Stimulated activated effector memory CD8-positive, alpha-beta T cell treated with anti-CD3 and anti-CD28 coated beads, Interleukin-12 subunit alpha, Interleukin-12 subunit beta, amount 100 ng/mL, for 72 hours (primary cell): ENCODE results near the gene RBM11.
"Not testable (repeated sequence)": the region's sequence is repeated elsewhere in the genome, so short reads cannot be mapped to it uniquely, and the experiment has no call there.

Source experiments
- ATAC-seq: fragments of 150-1000 bp; cut with Tn5 transposase; 2 replicates; pipeline ENCODE4 v1.10.0; 2021
- DNase-seq, 2 donors: peaks; one replicate each; pipeline ENCODE4 v3.0.0; 2021 to 2022; ENCODE audit warnings: low spot score in 2 of 2
- H3K27ac Mint-ChIP-seq: one replicate; pipeline ENCODE4 v1.8.0; 2022; ENCODE audit warnings: mild to moderate bottlenecking, mixed read lengths
- H3K36me3 Mint-ChIP-seq: one replicate; pipeline ENCODE4 v1.8.0; 2022; ENCODE audit warnings: mild to moderate bottlenecking, mixed read lengths
- H3K4me1 Mint-ChIP-seq: one replicate; pipeline ENCODE4 v1.8.0; 2022; ENCODE audit warnings: mixed read lengths
- H3K4me3 Mint-ChIP-seq: one replicate; pipeline ENCODE4 v1.8.0; 2022; ENCODE audit warnings: mild to moderate bottlenecking, mixed read lengths
- H3K9me3 Mint-ChIP-seq: one replicate; pipeline ENCODE4 v1.8.0; 2022; ENCODE audit warnings: mixed read lengths

The RBM11 gene

GRCh38 chr21:14215971-14216641 lies at the start of gene RBM11:
Gene RBM11 (plus strand): TSS chr21:14216157. CDS start chr21:14216187, 30 bp downstream.
- Mint-ChIP-seq H3K4me1 (peaks cover 6% of the 10 kb centered on the region), H3K27ac (no peak within 1 kb of the TSS), H3K36me3 (no peaks in the 10 kb centered on the region), H3K9me3 (no peaks in the 10 kb centered on the region), H3K4me3 (peak within 1 kb of the TSS; percentile 69)
- ATAC-seq (peak; percentile 95), DNase-seq (peak; percentile 57 to 78)

- not testable (repeated sequence) for DNase-seq, H3K36me3 Mint-ChIP-seq, ATAC-seq, H3K4me1 Mint-ChIP-seq, H3K9me3 Mint-ChIP-seq, H3K27ac Mint-ChIP-seq, H3K4me3 Mint-ChIP-seq
These were observed 49.3 kb upstream of the RBM11 start for GRCh38 chr21:14166463-14167223.

GRCh38 chr21:14206222-14206621 lies 9.7 kb upstream of the RBM11 start:
- no peak overlapping the region for H3K4me3 Mint-ChIP-seq
- peaks cover 2% of the 10 kb centered on the region for H3K9me3 Mint-ChIP-seq
- no peak overlapping the region for H3K27ac Mint-ChIP-seq
- no peaks in the 10 kb centered on the region for H3K36me3 Mint-ChIP-seq
- ATAC-seq, result no peak
- H3K4me1 Mint-ChIP-seq, result no peaks in the 10 kb centered on the region
- no peak for DNase-seq

- Mint-ChIP-seq H3K4me1 (no peaks in the 10 kb centered on the region), H3K9me3 (no peaks in the 10 kb centered on the region)
These were observed 5.2 kb upstream of the RBM11 start, which contains the start of gene LIPI for GRCh38 chr21:14210738-14211137. Gene LIPI (minus strand): TSS chr21:14210955. CDS start chr21:14210845, 110 bp downstream.

GRCh38 chr21:14213164-14213563 lies 2.8 kb upstream of the RBM11 start:
- Mint-ChIP-seq H3K36me3 (no peaks in the 10 kb centered on the region), H3K9me3 (no peaks in the 10 kb centered on the region), H3K27ac (no peak overlapping the region), H3K4me1 (peaks cover 6% of the 10 kb centered on the region), H3K4me3 (no peak overlapping the region)
- DNase-seq (no peak), ATAC-seq (no peak)

More at GRCh38 chr21:14210738-14211137, 5.2 kb upstream of the RBM11 start, which contains the start of gene LIPI:
- no peak within 1 kb of the TSS for H3K4me3 Mint-ChIP-seq
- ATAC-seq (no peak), DNase-seq (no peak)
- no peak within 1 kb of the TSS for H3K27ac Mint-ChIP-seq
- H3K36me3 Mint-ChIP-seq, result no peaks in the 10 kb centered on the region

GRCh38 chr21:14223365-14223764 lies 7.4 kb downstream of the RBM11 start:
- ATAC-seq, result no peak
- H3K36me3 Mint-ChIP-seq, result no peaks in the 10 kb centered on the region
- DNase-seq, result no peak
- H3K4me3 Mint-ChIP-seq, result no peak overlapping the region
- no peaks in the 10 kb centered on the region for H3K4me1 Mint-ChIP-seq
- no peak overlapping the region for H3K27ac Mint-ChIP-seq
- no peaks in the 10 kb centered on the region for H3K9me3 Mint-ChIP-seq

GRCh38 chr21:14229399-14229798 lies 13.4 kb downstream of the RBM11 start:
- H3K27ac Mint-ChIP-seq, result no peak overlapping the region
- DNase-seq (no peak), ATAC-seq (no peak)
- H3K4me1 Mint-ChIP-seq, result no peaks in the 10 kb centered on the region
- H3K9me3 Mint-ChIP-seq, result peaks cover 10% of the 10 kb centered on the region
- H3K4me3 Mint-ChIP-seq, result no peak overlapping the region
- H3K36me3 Mint-ChIP-seq, result no peaks in the 10 kb centered on the region

GRCh38 chr21:14235101-14235500 lies 19.1 kb downstream of the RBM11 start:
- ATAC-seq, result no peak

GRCh38 chr21:14236180-14236579 lies 20.2 kb downstream of the RBM11 start:
- no peak for ATAC-seq
- DNase-seq, result no peak
- Mint-ChIP-seq H3K27ac (no peak overlapping the region), H3K4me3 (no peak overlapping the region), H3K9me3 (no peaks in the 10 kb centered on the region), H3K36me3 (no peaks in the 10 kb centered on the region), H3K4me1 (no peaks in the 10 kb centered on the region)

More at GRCh38 chr21:14235101-14235500, 19.1 kb downstream of the RBM11 start:
- DNase-seq, result no peak
- Mint-ChIP-seq H3K4me3 (no peak overlapping the region), H3K36me3 (no peaks in the 10 kb centered on the region), H3K27ac (no peak overlapping the region), H3K9me3 (peaks cover 3% of the 10 kb centered on the region), H3K4me1 (no peaks in the 10 kb centered on the region)

GRCh38 chr21:14239281-14239680 lies 23.3 kb downstream of the RBM11 start:
- ATAC-seq (no peak), DNase-seq (no peak)
- H3K36me3 Mint-ChIP-seq, result no peaks in the 10 kb centered on the region
- no peak overlapping the region for H3K4me3 Mint-ChIP-seq
- no peaks in the 10 kb centered on the region for H3K9me3 Mint-ChIP-seq
- no peak overlapping the region for H3K27ac Mint-ChIP-seq
- no peaks in the 10 kb centered on the region for H3K4me1 Mint-ChIP-seq

- ATAC-seq (no peak), DNase-seq (no peak)
- Mint-ChIP-seq H3K36me3 (no peaks in the 10 kb centered on the region), H3K9me3 (no peaks in the 10 kb centered on the region), H3K27ac (no peak overlapping the region), H3K4me3 (no peak overlapping the region), H3K4me1 (no peaks in the 10 kb centered on the region)
These were observed 25.3 kb downstream of the RBM11 start for GRCh38 chr21:14241297-14241696.

- H3K27ac Mint-ChIP-seq, result no peak overlapping the region
- no peaks in the 10 kb centered on the region for H3K36me3 Mint-ChIP-seq
- H3K9me3 Mint-ChIP-seq, result no peaks in the 10 kb centered on the region
- DNase-seq (no peak), ATAC-seq (no peak)
- no peak overlapping the region for H3K4me3 Mint-ChIP-seq
- H3K4me1 Mint-ChIP-seq, result no peaks in the 10 kb centered on the region
These were observed 27.5 kb downstream of the RBM11 start for GRCh38 chr21:14243461-14243860.

GRCh38 chr21:14243874-14244273 lies 27.9 kb downstream of the RBM11 start:
- H3K27ac Mint-ChIP-seq, result no peak overlapping the region
- DNase-seq, result no peak
- H3K9me3 Mint-ChIP-seq, result no peaks in the 10 kb centered on the region
- ATAC-seq, result no peak
- H3K36me3 Mint-ChIP-seq, result no peaks in the 10 kb centered on the region
- H3K4me1 Mint-ChIP-seq, result no peaks in the 10 kb centered on the region
- H3K4me3 Mint-ChIP-seq, result no peak overlapping the region

- Mint-ChIP-seq H3K4me1 (no peaks in the 10 kb centered on the region), H3K27ac (no peak overlapping the region), H3K4me3 (no peak overlapping the region), H3K36me3 (no peaks in the 10 kb centered on the region), H3K9me3 (peaks cover 2% of the 10 kb centered on the region)
- DNase-seq (no peak), ATAC-seq (no peak)
These were observed 29.0 kb downstream of the RBM11 start for GRCh38 chr21:14244911-14245310.

- ATAC-seq, result no peak
- no peaks in the 10 kb centered on the region for H3K36me3 Mint-ChIP-seq
- H3K4me1 Mint-ChIP-seq, result no peaks in the 10 kb centered on the region
- no peak overlapping the region for H3K4me3 Mint-ChIP-seq
- H3K27ac Mint-ChIP-seq, result no peak overlapping the region
- no peak for DNase-seq
- peaks cover 4% of the 10 kb centered on the region for H3K9me3 Mint-ChIP-seq
These were observed 29.8 kb downstream of the RBM11 start for GRCh38 chr21:14245711-14246110.

GRCh38 chr21:14251336-14251735 lies 35.4 kb downstream of the RBM11 start:
- H3K4me1 Mint-ChIP-seq, result peaks cover 6% of the 10 kb centered on the region
- H3K36me3 Mint-ChIP-seq, result no peaks in the 10 kb centered on the region
- no peak overlapping the region for H3K27ac Mint-ChIP-seq
- no peak overlapping the region for H3K4me3 Mint-ChIP-seq
- DNase-seq (no peak), ATAC-seq (no peak)
- peaks cover 4% of the 10 kb centered on the region for H3K9me3 Mint-ChIP-seq
